Measurements from ENCODE around the gene GPSM3.
"Not testable (repeated sequence)": the region's sequence is repeated elsewhere in the genome, so short reads cannot be mapped to it uniquely, and the experiment has no call there.

The GPSM3 gene

GRCh38 chr6:32200711-32201475, 8.4 kb upstream of the GPSM3 start:
- no peak for DNase-seq

- no peak for DNase-seq
These were observed 6.4 kb upstream of the GPSM3 start for GRCh38 chr6:32198866-32199265.

- DNase-seq, result no peak
These were observed 5.9 kb upstream of the GPSM3 start for GRCh38 chr6:32198345-32198696.

- DNase-seq, result no peak
These were observed 4.5 kb upstream of the GPSM3 start for GRCh38 chr6:32196682-32197616.

GRCh38 chr6:32195902-32196681, 3.6 kb upstream of the GPSM3 start:
- no peak for DNase-seq

- DNase-seq, result peak; percentile 93
These were observed 3.1 kb upstream of the GPSM3 start for GRCh38 chr6:32195652-32195901.

- DNase-seq, result no peak
These were observed 2.6 kb upstream of the GPSM3 start for GRCh38 chr6:32194825-32195651.

- no peak for DNase-seq
These were observed 1.9 kb upstream of the GPSM3 start for GRCh38 chr6:32194388-32194787.

- not testable (repeated sequence) for DNase-seq
These were observed 653 bp upstream of the GPSM3 start for GRCh38 chr6:32193096-32193495.

- no peak for DNase-seq
These were observed 491 bp downstream of the GPSM3 start for GRCh38 chr6:32191696-32192607.

- no peak for DNase-seq
These were observed 1.3 kb downstream of the GPSM3 start for GRCh38 chr6:32190911-32191677.

- peak; percentile 49 for DNase-seq
These were observed 2.2 kb downstream of the GPSM3 start, which contains the start of gene PBX2 for GRCh38 chr6:32190054-32190851. PBX2 (minus strand) TSS chr6:32190202; CDS start chr6:32189915, 287 bp downstream.

GRCh38 chr6:32189742-32190053, 2.7 kb downstream of the GPSM3 start:
- DNase-seq, result no peak

GRCh38 chr6:32189069-32189741, 3.2 kb downstream of the GPSM3 start:
- DNase-seq, result no peak

GRCh38 chr6:32188381-32189068, 3.9 kb downstream of the GPSM3 start:
- no peak for DNase-seq

- not testable (repeated sequence) for DNase-seq
These were observed 4.6 kb downstream of the GPSM3 start for GRCh38 chr6:32187725-32188380.

GRCh38 chr6:32187009-32187709, 5.3 kb downstream of the GPSM3 start:
- no peak for DNase-seq
